Measurements from ENCODE around the gene SLC2A3.

GRCh38 chr12:7934889-7935492, 996 bp downstream of the SLC2A3 start:
- TF ChIP-seq EZH2 (IDR thresholded peaks at IDR 0.05; ENCODE audit: borderline replicate concordance, low read depth, low read length, severe bottlenecking) (no peak), CTCF (IDR thresholded peaks at IDR 0.05; ENCODE audit: borderline replicate concordance, extremely low read depth, low read length, poor library complexity, severe bottlenecking) (no peak)

Data from DND-41 (cell line).